SK-N-MC (cell line): ENCODE measurements around the gene IZUMO1R.

Experiments used
- EZH2 ChIP-seq: fragments of 200-600 bp; sonication (generic); IDR thresholded peaks from one replicate; pipeline ENCODE4 v1.6.1; 2017; ENCODE audit warnings: antibody characterized with exemption
- FOXP2 ChIP-seq: optimal IDR thresholded peaks from 2 replicates; pipeline ENCODE3; 2011; ENCODE audit warnings: mild to moderate bottlenecking, moderate library complexity; ENCODE audit not compliant: insufficient read depth; ENCODE audit errors: extremely low read length, control extremely low read depth
- POLR2AphosphoS5 ChIP-seq: IDR thresholded peaks from 2 replicates; pipeline ENCODE4 v1.6.1; 2012; ENCODE audit warnings: mild to moderate bottlenecking, low read depth, low read length, borderline replicate concordance

- no peak for TF ChIP-seq EZH2
- TF ChIP-seq POLR2AphosphoS5 = no peak
- no peak for TF ChIP-seq FOXP2
Measured at GRCh38 chr11:94310191-94310875, 6.0 kb downstream of the IZUMO1R start.
